H9 (cell line): ENCODE measurements around the gene ARHGAP26. TPM values are rescaled to one million over a fixed set of nuclear protein-coding genes. Genes with fewer than 3 reads are reported as not detected.

Source experiments
- DNase-seq: peaks from one replicate; pipeline ENCODE4 v3.0.0-alpha.2; 2017
- H2AFZ ChIP-seq: one replicate; pipeline ENCODE4 v1.6.1; 2013; ENCODE audit warnings: mild to moderate bottlenecking, low read length, control low read depth, moderate library complexity
- H2AK5ac ChIP-seq: 2 replicates; pipeline ENCODE4 v1.6.1; 2013; ENCODE audit warnings: low read length, control low read depth, mixed read lengths; ENCODE audit not compliant: insufficient read length
- H2BK120ac ChIP-seq: one replicate; pipeline ENCODE4 v1.6.1; 2013; ENCODE audit warnings: low read depth, mild to moderate bottlenecking, low read length, control low read depth, inconsistent platforms; ENCODE audit not compliant: poor library complexity, severe bottlenecking
- H2BK12ac ChIP-seq: 2 replicates; pipeline ENCODE4 v1.6.1; 2013; ENCODE audit warnings: low read length, control low read depth, mixed read lengths, low read depth; ENCODE audit not compliant: insufficient read length
- H2BK15ac ChIP-seq: 2 replicates; pipeline ENCODE4 v1.6.1; 2013; ENCODE audit warnings: low read depth, low read length, control low read depth
- H2BK20ac ChIP-seq: one replicate; pipeline ENCODE4 v1.6.1; 2013; ENCODE audit warnings: low read depth, mild to moderate bottlenecking, low read length, control low read depth, inconsistent platforms; ENCODE audit not compliant: poor library complexity, severe bottlenecking
- H2BK5ac ChIP-seq: 2 replicates; pipeline ENCODE4 v1.6.1; 2013; ENCODE audit warnings: low read length, control low read depth, mixed read lengths; ENCODE audit not compliant: insufficient read length
- H3K14ac ChIP-seq: 2 replicates; pipeline ENCODE4 v1.6.1; 2013; ENCODE audit warnings: low read length, control low read depth; ENCODE audit not compliant: insufficient read depth
- H3K18ac ChIP-seq: 2 replicates; pipeline ENCODE4 v1.6.1; 2013; ENCODE audit warnings: low read depth, mild to moderate bottlenecking, mixed read lengths, low read length, control low read depth; ENCODE audit not compliant: insufficient read length
- H3K23ac ChIP-seq: 2 replicates; pipeline ENCODE4 v1.6.1; 2013; ENCODE audit warnings: low read length, control low read depth, mixed read lengths, low read depth; ENCODE audit not compliant: insufficient read length
- H3K23me2 ChIP-seq: 2 replicates; pipeline ENCODE4 v1.6.1; 2013; ENCODE audit warnings: low read depth, mild to moderate bottlenecking, mixed read lengths, low read length, control low read depth; ENCODE audit not compliant: insufficient read length, poor library complexity, severe bottlenecking
- H3K27ac ChIP-seq: 2 replicates; pipeline ENCODE4 v1.5.1; 2013; ENCODE audit warnings: low read length, control low read depth, mixed read lengths, low read depth; ENCODE audit not compliant: insufficient read length
- H3K27me3 ChIP-seq: 2 replicates; pipeline ENCODE4 v1.6.1; 2013; ENCODE audit warnings: low read length, control low read depth, inconsistent platforms; ENCODE audit not compliant: insufficient read depth
- H3K4ac ChIP-seq: 2 replicates; pipeline ENCODE4 v1.6.1; 2013; ENCODE audit warnings: low read depth, mild to moderate bottlenecking, control low read depth, inconsistent platforms, low read length, moderate library complexity
- H3K4me1 ChIP-seq: 2 replicates; pipeline ENCODE4 v1.6.1; 2013; ENCODE audit warnings: low read length, control low read depth, inconsistent platforms; ENCODE audit not compliant: insufficient read depth
- H3K4me2 ChIP-seq: 2 replicates; pipeline ENCODE4 v1.6.1; 2013; ENCODE audit warnings: low read length, control low read depth, mixed read lengths; ENCODE audit not compliant: insufficient read length, insufficient read depth
- H3K56ac ChIP-seq: 2 replicates; pipeline ENCODE4 v1.6.1; 2013; ENCODE audit warnings: low read depth, mild to moderate bottlenecking, mixed read lengths, low read length, control low read depth; ENCODE audit not compliant: insufficient read length
- H3K79me1 ChIP-seq: 2 replicates; pipeline ENCODE4 v1.6.1; 2013; ENCODE audit warnings: low read depth, mild to moderate bottlenecking, moderate library complexity, low read length, control low read depth, inconsistent platforms; ENCODE audit not compliant: insufficient read depth, poor library complexity, severe bottlenecking
- H3K79me2 ChIP-seq: 2 replicates; pipeline ENCODE4 v1.6.1; 2013; ENCODE audit warnings: low read length, control low read depth, inconsistent platforms; ENCODE audit not compliant: insufficient read depth
- H3K9ac ChIP-seq: 2 replicates; pipeline ENCODE4 v1.6.1; 2013; ENCODE audit warnings: low read length, control low read depth, mixed read lengths; ENCODE audit not compliant: insufficient read length; ENCODE audit errors: extremely low read depth
- H3K9me3 ChIP-seq: one replicate; pipeline ENCODE4 v1.6.1; 2013; ENCODE audit warnings: low read depth, low read length, inconsistent platforms; ENCODE audit not compliant: control insufficient read depth
- H3T11ph ChIP-seq: one replicate; pipeline ENCODE4 v1.6.1; 2013; ENCODE audit warnings: mild to moderate bottlenecking, low read length, control low read depth, inconsistent platforms
- H4K20me1 ChIP-seq: one replicate; pipeline ENCODE4 v1.6.1; 2013; ENCODE audit not compliant: control insufficient read depth, insufficient read length, insufficient read depth
- H4K5ac ChIP-seq: 2 replicates; pipeline ENCODE4 v1.6.1; 2013; ENCODE audit warnings: low read depth, mild to moderate bottlenecking, mixed read lengths, low read length, control low read depth; ENCODE audit not compliant: insufficient read length
- H4K8ac ChIP-seq: replicated peaks from 2 replicates; pipeline ENCODE4 v1.6.1; 2013; ENCODE audit warnings: low read length, control low read depth, mixed read lengths, low read depth; ENCODE audit not compliant: insufficient read length
- H4K91ac ChIP-seq: 2 replicates; pipeline ENCODE4 v1.6.1; 2013; ENCODE audit warnings: low read depth, mild to moderate bottlenecking, moderate library complexity, mixed read lengths, low read length, control low read depth; ENCODE audit not compliant: insufficient read length
- H3K27ac Mint-ChIP-seq, 3 experiments: 2 replicates in 2 of 3; 3 replicates in 1 of 3; pipeline ENCODE4 v1.8.0; 2020 to 2021; ENCODE audit warnings: mixed read lengths in 3 of 3, mild to moderate bottlenecking in 1 of 3, moderate library complexity in 1 of 3
- H3K27me3 Mint-ChIP-seq: 2 replicates; pipeline ENCODE4 v1.8.0; 2021; ENCODE audit warnings: low read depth, mild to moderate bottlenecking, moderate library complexity, mixed read lengths
- H3K36me3 Mint-ChIP-seq, 3 experiments: 2 replicates in 2 of 3; 3 replicates in 1 of 3; pipeline ENCODE4 v1.8.0; 2020 to 2021; ENCODE audit warnings: low read depth in 3 of 3, mixed read lengths in 3 of 3; ENCODE audit not compliant: insufficient read depth in 1 of 3
- H3K4me1 Mint-ChIP-seq, 2 experiments: 2 replicates each; pipeline ENCODE4 v1.8.0; 2020; ENCODE audit warnings: mixed read lengths in 2 of 2
- H3K4me3 Mint-ChIP-seq, 2 experiments: 2 replicates in 1 of 2; 3 replicates in 1 of 2; pipeline ENCODE4 v1.8.0; 2020 to 2021; ENCODE audit warnings: mild to moderate bottlenecking in 2 of 2, mixed read lengths in 2 of 2, moderate library complexity in 1 of 2
- H3K9me3 Mint-ChIP-seq, 2 experiments: 2 replicates in 1 of 2; 3 replicates in 1 of 2; pipeline ENCODE4 v1.8.0; 2020; ENCODE audit warnings: mild to moderate bottlenecking in 2 of 2, mixed read lengths in 2 of 2, moderate library complexity in 1 of 2
- WGBS: extraction: QIAGEN DNeasy Blood & Tissue Kit; methylation state at CpG from one replicate; pipeline ENCODE4 v1.1.7; 2013; ENCODE audit warnings: missing lambda C conversion rate, low lambda C conversion rate, mixed read lengths; ENCODE audit not compliant: insufficient read length; ENCODE audit errors: extremely low coverage; 5-methylcytosine and 5-hydroxymethylcytosine counted together
- total RNA-seq: library from RNA; stranded (reverse); gene quantifications from 2 replicates; pipeline ENCODE4 v1.2.1, GENCODE V29; 2021
- TF ChIP-seq, protein P1 (sequence below): fragments of 200-600 bp; sonication (generic); conservative IDR thresholded peaks from 3 replicates; pipeline ENCODE4 v1.8.0; 2021; ENCODE audit warnings: antibody characterized with exemption, mild to moderate bottlenecking

ARHGAP26 gene
- total RNA-seq, 1 experiment from 2014 or later = 13.8 TPM

DNA sequence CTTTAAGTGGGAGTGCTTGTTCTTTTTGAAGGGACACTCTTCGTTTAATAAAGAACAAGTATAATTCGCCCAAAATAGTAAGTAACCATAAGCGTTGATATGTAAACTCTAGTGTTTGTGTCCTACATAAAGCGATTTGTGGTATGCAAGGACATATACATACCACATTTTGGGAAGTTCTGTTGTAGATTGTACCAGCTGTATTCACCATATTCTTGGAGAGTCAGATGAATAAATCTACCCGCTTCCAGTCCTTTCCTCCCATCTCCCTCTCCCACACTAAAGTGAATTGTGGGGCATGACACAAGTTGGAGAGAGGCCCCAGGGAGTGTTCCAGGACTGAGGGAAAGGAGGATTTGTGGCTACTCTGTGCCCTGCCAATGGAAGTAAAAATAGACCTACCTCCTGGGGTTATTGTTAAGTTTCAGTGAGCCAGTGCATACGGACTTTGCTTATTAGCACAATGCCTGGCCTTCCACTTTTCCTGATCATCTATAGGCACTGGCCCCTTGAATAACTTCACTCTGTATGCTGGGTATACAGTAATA lies 40.6 kb downstream of the ARHGAP26 start:
- Histone ChIP-seq H4K8ac (no peak overlapping the region), H3K4me2 (no peak overlapping the region), H3K4ac (no peak overlapping the region), H2AFZ (no peak overlapping the region), H3K27ac (no peak overlapping the region), H2AK5ac (no peak overlapping the region), H2BK120ac (no peak overlapping the region), H4K91ac (no peak overlapping the region), H3K14ac (no peak overlapping the region), H3K9me3 (no peaks in the 10 kb centered on the region), H3K23me2 (no peaks in the 10 kb centered on the region), H2BK15ac (no peak overlapping the region), H3K79me2 (no peaks in the 10 kb centered on the region), H3K9ac (no peak overlapping the region), H2BK12ac (no peak overlapping the region), H2BK5ac (no peak overlapping the region), H2BK20ac (no peak overlapping the region), H3K79me1 (no peaks in the 10 kb centered on the region), H3K18ac (no peak overlapping the region), H3K23ac (no peak overlapping the region), H3K27me3 (no peaks in the 10 kb centered on the region), H4K5ac (no peak overlapping the region), H4K20me1 (no peaks in the 10 kb centered on the region), H3K56ac (no peak overlapping the region), H3K4me1 (0 out of 2 replicates have a peak, but pooled peaks cover 2% of the 10 kb centered on the region), H3T11ph (no peak overlapping the region)
- Mint-ChIP-seq H3K4me3 (no peak overlapping the region), H3K9me3 (no peaks in the 10 kb centered on the region), H3K36me3 (peaks cover 0 to 1% (median 0%) of the 10 kb centered on the region in 3 experiments; a peak in 1 of 7 replicates), H3K27ac (no peak overlapping the region), H3K4me1 (peaks cover 20 to 25% of the 10 kb centered on the region in 2 experiments), H3K27me3 (no peaks in the 10 kb centered on the region)
- no peak for DNase-seq
- no CpG with 5 or more reads among the region's 6 CpGs for WGBS
- TF ChIP-seq, protein P1, sequence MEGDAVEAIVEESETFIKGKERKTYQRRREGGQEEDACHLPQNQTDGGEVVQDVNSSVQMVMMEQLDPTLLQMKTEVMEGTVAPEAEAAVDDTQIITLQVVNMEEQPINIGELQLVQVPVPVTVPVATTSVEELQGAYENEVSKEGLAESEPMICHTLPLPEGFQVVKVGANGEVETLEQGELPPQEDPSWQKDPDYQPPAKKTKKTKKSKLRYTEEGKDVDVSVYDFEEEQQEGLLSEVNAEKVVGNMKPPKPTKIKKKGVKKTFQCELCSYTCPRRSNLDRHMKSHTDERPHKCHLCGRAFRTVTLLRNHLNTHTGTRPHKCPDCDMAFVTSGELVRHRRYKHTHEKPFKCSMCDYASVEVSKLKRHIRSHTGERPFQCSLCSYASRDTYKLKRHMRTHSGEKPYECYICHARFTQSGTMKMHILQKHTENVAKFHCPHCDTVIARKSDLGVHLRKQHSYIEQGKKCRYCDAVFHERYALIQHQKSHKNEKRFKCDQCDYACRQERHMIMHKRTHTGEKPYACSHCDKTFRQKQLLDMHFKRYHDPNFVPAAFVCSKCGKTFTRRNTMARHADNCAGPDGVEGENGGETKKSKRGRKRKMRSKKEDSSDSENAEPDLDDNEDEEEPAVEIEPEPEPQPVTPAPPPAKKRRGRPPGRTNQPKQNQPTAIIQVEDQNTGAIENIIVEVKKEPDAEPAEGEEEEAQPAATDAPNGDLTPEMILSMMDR = no peak
